Fibroblast of lung (primary cell): ENCODE measurements around the gene SLC9A3. TPM values are rescaled to one million over a fixed set of nuclear protein-coding genes. Genes with fewer than 3 reads are reported as not detected.

ENCODE experiments used
- DNase-seq, 2 donors: peaks; one replicate each; pipeline versions ENCODE4 v3.0.0 to v3.0.0-alpha.2; 2010; ENCODE audit warnings: low read depth in 2 of 2
- H2AFZ ChIP-seq: 2 replicates; pipeline ENCODE4 v1.5.1; 2012; ENCODE audit warnings: low read length, control low read depth, inconsistent platforms
- H3K27ac ChIP-seq: 2 replicates; pipeline ENCODE4 v1.5.1; 2011; ENCODE audit warnings: low read length, control low read depth; ENCODE audit not compliant: insufficient read depth
- H3K27me3 ChIP-seq: 2 replicates; pipeline ENCODE4 v1.5.1; 2011; ENCODE audit warnings: mild to moderate bottlenecking, low read length; ENCODE audit not compliant: control insufficient read depth, insufficient read depth
- H3K36me3 ChIP-seq: 2 replicates; pipeline ENCODE4 v1.5.1; 2011; ENCODE audit warnings: low read length; ENCODE audit not compliant: control insufficient read depth, insufficient read depth
- H3K4me1 ChIP-seq: 2 replicates; pipeline ENCODE4 v1.5.1; 2011; ENCODE audit warnings: low read length; ENCODE audit not compliant: control insufficient read depth, insufficient read depth; ENCODE audit errors: extremely low read depth
- H3K4me2 ChIP-seq: 2 replicates; pipeline ENCODE4 v1.5.1; 2011; ENCODE audit warnings: low read length, control low read depth; ENCODE audit not compliant: insufficient read depth; ENCODE audit errors: extremely low read depth
- H3K4me3 ChIP-seq, 4 experiments: fragments of 200-600 bp in 1 of 4; sonication (generic) in 1 of 4; replicated peaks in 1 of 4; 2 replicates each; pipeline ENCODE4 v1.5.1; 2011 to 2016; ENCODE audit warnings: low read length in 4 of 4, low read depth in 3 of 4, mild to moderate bottlenecking in 3 of 4, control low read depth in 2 of 4, inconsistent platforms in 1 of 4, mixed read lengths in 1 of 4; ENCODE audit not compliant: insufficient read depth in 1 of 4; ENCODE audit errors: control extremely low read depth in 1 of 4
- H3K79me2 ChIP-seq: 2 replicates; pipeline ENCODE4 v1.5.1; 2012; ENCODE audit warnings: mild to moderate bottlenecking, low read length, inconsistent platforms; ENCODE audit not compliant: control insufficient read depth, insufficient read depth
- H3K9ac ChIP-seq: 2 replicates; pipeline ENCODE4 v1.5.1; 2011; ENCODE audit warnings: mild to moderate bottlenecking, low read length, control low read depth; ENCODE audit not compliant: insufficient read depth
- H3K9me3 ChIP-seq: 2 replicates; pipeline ENCODE4 v1.5.1; 2012; ENCODE audit warnings: low read depth, low read length; ENCODE audit not compliant: control insufficient read depth, insufficient read depth
- H4K20me1 ChIP-seq: 2 replicates; pipeline ENCODE4 v1.5.1; 2011; ENCODE audit warnings: low read length; ENCODE audit not compliant: control insufficient read depth, insufficient read depth; ENCODE audit errors: extremely low read depth
- CTCF ChIP-seq, 2 donors: IDR thresholded peaks in 1 of 2; conservative IDR thresholded peaks in 1 of 2; 1 replicate in 1 of 2; 2 replicates in 1 of 2; pipeline ENCODE4 v1.5.1; 2011 to 2012; ENCODE audit warnings: low read length in 2 of 2, control low read depth in 1 of 2, inconsistent platforms in 1 of 2, low read depth in 1 of 2, mild to moderate bottlenecking in 1 of 2
- EZH2 ChIP-seq: IDR thresholded peaks from 2 replicates; pipeline ENCODE4 v1.5.1; 2012; ENCODE audit warnings: low read length, control low read depth, mild to moderate bottlenecking; ENCODE audit errors: missing control alignments
- polyA plus RNA-seq, 2 donors: library from polyadenylated mRNA; depleted of rRNA in 1 of 2; stranded (reverse) in 1 of 2; unstranded in 1 of 2; fragments of >200 nt; gene quantifications; 2 replicates each; pipeline ENCODE4 v1.2.1, GENCODE V29; 2011 to 2012; ENCODE audit warnings: missing spikeins in 1 of 2
- total RNA-seq: library from RNA; depleted of rRNA; stranded (reverse); fragments of >200 nt; gene quantifications from 2 replicates; pipeline ENCODE4 v1.2.1, GENCODE V29; 2014

Gene SLC9A3
- total and polyA plus RNA-seq, 2 donors (not counting 1 experiment from before 2014, with no cell fraction given) = 0.50 to 0.84 TPM

- no peak overlapping the region for H3K4me3 ChIP-seq
- no peak overlapping the region for H3K4me2 ChIP-seq
- no peaks in the 10 kb centered on the region for H4K20me1 ChIP-seq
- no peaks in the 10 kb centered on the region for H3K79me2 ChIP-seq
- no peak overlapping the region for H3K27ac ChIP-seq
- no peaks in the 10 kb centered on the region for H3K36me3 ChIP-seq
- DNase-seq = no peak
- no peak overlapping the region for H2AFZ ChIP-seq
- H3K9ac ChIP-seq = no peak overlapping the region
- H3K4me1 ChIP-seq = no peaks in the 10 kb centered on the region
- H3K27me3 ChIP-seq = peaks cover 3% of the 10 kb centered on the region
- TF ChIP-seq CTCF (conservative IDR thresholded peaks at IDR 0.05 in 1 of 2, IDR thresholded peaks at IDR 0.05 in 1 of 2; ENCODE audit: low read depth in 1 of 2, low read length in 2 of 2) (no peak), EZH2 (no peak)
- no peaks in the 10 kb centered on the region for H3K9me3 ChIP-seq
Observed at GRCh38 chr5:545641-546375, 21.6 kb upstream of the SLC9A3 start.

GRCh38 chr5:544675-545355, 20.6 kb upstream of the SLC9A3 start:
- Histone ChIP-seq H3K27me3 (peaks cover 3% of the 10 kb centered on the region), H3K9me3 (no peaks in the 10 kb centered on the region), H3K4me3 (no peak overlapping the region), H3K9ac (no peak overlapping the region), H2AFZ (no peak overlapping the region), H3K27ac (no peak overlapping the region), H3K4me1 (no peaks in the 10 kb centered on the region), H3K36me3 (no peaks in the 10 kb centered on the region), H3K79me2 (no peaks in the 10 kb centered on the region), H4K20me1 (no peaks in the 10 kb centered on the region), H3K4me2 (no peak overlapping the region)
- no peak for DNase-seq
- no peak for TF ChIP-seq CTCF (conservative IDR thresholded peaks at IDR 0.05 in 1 of 2, IDR thresholded peaks at IDR 0.05 in 1 of 2; ENCODE audit: low read depth in 1 of 2, low read length in 2 of 2)
- no peak for TF ChIP-seq EZH2

GRCh38 chr5:543755-544674, 19.8 kb upstream of the SLC9A3 start:
- Histone ChIP-seq H3K4me2 (no peak overlapping the region), H3K9me3 (no peaks in the 10 kb centered on the region), H3K4me1 (no peaks in the 10 kb centered on the region), H2AFZ (no peak overlapping the region), H3K79me2 (no peaks in the 10 kb centered on the region), H3K36me3 (no peaks in the 10 kb centered on the region), H4K20me1 (no peaks in the 10 kb centered on the region), H3K9ac (no peak overlapping the region), H3K27me3 (peaks cover 11% of the 10 kb centered on the region), H3K4me3 (no peak overlapping the region), H3K27ac (no peak overlapping the region)
- TF ChIP-seq EZH2 = no peak
- TF ChIP-seq CTCF (conservative IDR thresholded peaks at IDR 0.05 in 1 of 2, IDR thresholded peaks at IDR 0.05 in 1 of 2; ENCODE audit: low read depth in 1 of 2, low read length in 2 of 2) = no peak
- no peak for DNase-seq
